CD4-positive, alpha-beta T cell treated with Interleukin-4 for 1 hour (primary cell): ENCODE measurements around the gene ZNF165.
"Not testable (repeated sequence)": the region's sequence is repeated elsewhere in the genome, so short reads cannot be mapped to it uniquely, and the experiment has no call there.

Experiments
- DNase-seq, 2 donors: peaks; one replicate each; pipeline ENCODE4 v3.0.0-alpha.2; 2020 to 2022

ZNF165 gene

GRCh38 chr6:28080381-28080630 is at the start of gene ZNF165:
Gene ZNF165 (plus strand): TSS chr6:28080568. CDS start chr6:28085481, 4,913 bp downstream.
- DNase-seq = not testable (repeated sequence)

GRCh38 chr6:28053584-28053983 is 26.8 kb upstream of the ZNF165 start:
- DNase-seq = no peak

DNA sequence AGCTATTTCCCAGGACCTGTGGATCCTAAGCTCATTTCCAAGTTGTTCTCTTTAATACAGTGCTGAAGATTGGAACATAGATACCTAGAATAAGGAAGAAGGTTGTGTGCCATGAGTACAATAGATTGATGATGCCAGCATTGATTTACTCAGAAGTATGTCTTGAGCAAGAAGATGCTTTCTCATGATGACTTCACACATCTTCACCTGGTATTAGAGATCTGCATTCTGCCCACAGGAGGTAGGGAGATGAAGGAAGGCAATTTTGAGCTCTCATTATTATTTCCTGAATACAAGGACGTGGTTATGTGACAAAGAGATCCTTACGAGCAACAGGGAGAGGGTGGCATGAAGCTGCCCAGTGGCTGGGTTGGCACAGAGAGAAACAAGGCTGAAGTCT is 20.0 kb upstream of the ZNF165 start:
- no peak for DNase-seq

- no peak for DNase-seq
Observed at GRCh38 chr6:28064272-28064671, 16.1 kb upstream of the ZNF165 start.

DNA sequence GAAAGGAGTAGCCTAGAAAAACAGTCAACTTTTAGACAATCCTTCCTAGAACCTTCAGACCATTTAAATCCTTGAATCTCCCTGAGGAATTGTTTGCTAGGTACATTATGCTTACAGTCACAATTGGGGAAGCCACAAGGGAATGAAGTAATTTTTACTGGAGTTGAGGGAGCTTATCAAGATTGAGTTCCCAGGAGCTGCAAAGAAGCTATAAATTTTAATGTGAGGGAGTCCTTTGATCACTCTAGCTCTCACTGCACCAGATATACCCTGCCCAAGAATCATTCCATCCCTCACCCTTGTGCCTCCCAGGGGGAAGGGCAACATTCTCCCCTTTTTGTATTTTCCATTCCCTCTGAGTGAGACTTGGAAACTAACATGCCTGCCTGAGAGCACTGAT is 12.3 kb upstream of the ZNF165 start:
- DNase-seq = no peak

GRCh38 chr6:28070968-28071367 is 9.4 kb upstream of the ZNF165 start:
- not testable (repeated sequence) for DNase-seq

DNA sequence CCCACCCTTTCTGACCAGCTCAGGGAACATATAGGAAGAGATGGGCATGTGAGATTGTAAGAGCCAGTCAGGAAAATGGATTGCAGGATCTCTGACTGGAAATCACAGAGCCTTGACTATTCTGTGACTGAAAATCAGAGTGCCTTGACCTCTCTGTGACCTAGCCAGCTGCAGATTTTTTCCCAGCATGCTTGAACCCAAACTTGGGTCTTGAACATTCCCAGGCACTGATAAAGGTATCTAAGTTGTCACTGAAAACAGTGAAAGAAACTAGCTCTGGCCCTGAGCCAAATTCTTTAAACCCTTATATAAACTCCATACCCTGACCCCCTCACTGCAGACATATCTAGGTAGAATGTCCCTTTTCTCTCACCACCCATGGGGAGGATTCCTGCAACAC is 2.3 kb upstream of the ZNF165 start:
- DNase-seq = no peak

- DNase-seq = no peak
Observed at GRCh38 chr6:28078836-28079235, 1.5 kb upstream of the ZNF165 start.

DNA sequence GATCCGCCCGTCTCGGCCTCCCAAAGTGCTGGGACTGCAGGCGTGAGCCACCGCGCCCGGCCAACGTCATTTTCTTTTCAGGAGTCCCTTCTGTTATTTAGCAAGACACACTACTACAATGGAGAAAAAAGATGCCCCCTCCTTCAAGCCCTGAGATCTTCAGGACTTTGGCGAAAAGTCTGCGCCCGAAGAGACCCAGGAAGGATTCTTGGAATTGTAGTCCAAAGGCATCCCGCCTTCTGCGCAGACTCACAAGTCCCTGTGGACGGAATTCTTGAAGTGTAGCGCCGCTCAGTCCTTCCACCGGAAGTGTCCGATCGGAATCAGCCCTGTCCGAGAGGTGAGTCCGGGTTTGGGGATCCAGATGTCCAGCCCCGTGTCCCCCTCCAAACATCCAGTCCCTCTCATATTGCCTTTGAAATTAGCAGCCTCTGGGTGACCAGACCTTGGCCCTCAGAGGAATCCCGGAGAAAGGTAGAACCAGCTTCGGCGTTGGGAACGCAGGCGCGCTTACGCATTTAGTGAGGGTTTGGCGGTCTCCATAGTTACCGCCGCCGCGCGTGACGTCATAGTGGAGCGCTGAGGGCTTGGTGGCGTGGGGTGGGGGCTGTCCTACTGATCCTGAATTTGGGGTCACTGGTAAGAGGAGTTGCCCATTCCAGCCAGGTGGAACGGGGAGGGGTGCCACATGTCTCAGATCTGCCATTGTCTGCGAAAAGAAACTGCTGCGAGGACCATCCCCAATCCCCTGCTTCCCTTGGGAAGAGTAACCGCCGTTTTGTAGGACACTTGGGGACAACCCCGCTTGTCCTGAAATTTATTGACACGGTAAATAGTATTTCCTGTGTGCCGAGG is 490 bp downstream of the ZNF165 start:
- peak; percentile 92 to 95 for DNase-seq

DNA sequence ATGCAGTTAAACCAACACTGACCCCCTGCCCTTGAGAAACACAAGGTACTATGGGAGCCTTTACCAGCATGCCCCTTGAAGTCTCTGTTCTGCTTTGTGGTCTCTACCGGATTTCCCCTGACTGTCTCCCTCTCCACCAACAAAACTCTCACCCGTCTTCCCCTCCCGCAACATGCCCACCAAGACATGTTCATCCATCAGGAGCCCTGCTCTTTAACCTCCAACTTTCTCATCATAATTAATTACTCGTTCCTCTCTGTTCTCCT is 1.1 kb downstream of the ZNF165 start:
- DNase-seq = peak; percentile 77

GRCh38 chr6:28082939-28083338 is 2.6 kb downstream of the ZNF165 start:
- no peak for DNase-seq

- no peak for DNase-seq
Observed at GRCh38 chr6:28089054-28089453, 8.7 kb downstream of the ZNF165 start.

DNA sequence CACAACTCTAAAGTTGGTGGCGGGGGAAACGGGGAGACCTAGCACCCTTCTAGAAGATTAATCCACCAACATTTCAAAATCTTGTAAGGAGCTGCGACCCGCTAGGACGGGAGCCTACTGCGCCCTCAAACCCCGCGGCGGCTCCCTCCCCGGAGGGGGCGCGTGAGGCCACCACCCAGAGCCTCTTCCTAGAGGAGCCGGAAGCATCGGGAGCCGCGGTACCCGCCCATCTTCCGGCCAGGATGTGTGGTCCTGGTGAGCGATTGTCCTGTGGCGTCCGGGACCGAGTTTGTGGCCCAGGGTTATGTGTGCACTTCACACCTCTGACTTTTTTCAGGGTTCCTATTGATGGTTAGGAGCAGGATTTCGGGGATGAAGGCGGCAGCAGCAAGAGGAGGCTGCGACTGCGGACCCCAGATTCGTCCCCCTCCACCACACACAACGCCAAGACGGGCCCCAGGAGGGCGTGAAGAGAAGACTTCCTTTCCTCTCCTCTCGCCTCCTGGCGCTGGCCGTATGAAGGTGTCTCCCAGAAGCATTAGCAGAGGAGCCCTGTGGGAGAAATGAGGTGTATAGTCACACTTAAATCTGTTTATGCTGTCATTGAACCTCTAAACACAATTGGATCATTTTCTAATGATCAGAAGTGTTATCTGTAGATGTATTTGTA is 10.7 kb downstream of the ZNF165 start:
- DNase-seq = no peak

DNA sequence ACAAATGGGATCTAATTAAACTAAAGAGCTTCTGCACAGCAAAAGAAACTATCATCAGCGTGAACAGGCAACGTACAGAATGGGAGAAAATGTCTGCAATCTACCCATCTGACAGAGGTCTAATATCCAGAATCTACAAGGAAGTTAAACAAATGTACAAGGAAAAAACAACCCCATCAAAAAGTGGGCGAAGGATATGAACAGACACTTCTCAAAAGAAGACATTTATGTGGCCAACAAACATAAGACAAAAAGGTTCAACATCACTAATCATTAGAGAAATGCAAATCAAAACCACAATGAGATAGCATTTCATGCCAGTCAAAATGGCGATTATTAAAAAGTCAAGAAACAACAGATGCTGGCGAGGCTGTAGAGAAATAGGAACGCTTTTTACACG is 21.9 kb downstream of the ZNF165 start:
- DNase-seq = not testable (repeated sequence)

- DNase-seq = not testable (repeated sequence)
Observed at GRCh38 chr6:28102699-28103098, 22.3 kb downstream of the ZNF165 start.

DNA sequence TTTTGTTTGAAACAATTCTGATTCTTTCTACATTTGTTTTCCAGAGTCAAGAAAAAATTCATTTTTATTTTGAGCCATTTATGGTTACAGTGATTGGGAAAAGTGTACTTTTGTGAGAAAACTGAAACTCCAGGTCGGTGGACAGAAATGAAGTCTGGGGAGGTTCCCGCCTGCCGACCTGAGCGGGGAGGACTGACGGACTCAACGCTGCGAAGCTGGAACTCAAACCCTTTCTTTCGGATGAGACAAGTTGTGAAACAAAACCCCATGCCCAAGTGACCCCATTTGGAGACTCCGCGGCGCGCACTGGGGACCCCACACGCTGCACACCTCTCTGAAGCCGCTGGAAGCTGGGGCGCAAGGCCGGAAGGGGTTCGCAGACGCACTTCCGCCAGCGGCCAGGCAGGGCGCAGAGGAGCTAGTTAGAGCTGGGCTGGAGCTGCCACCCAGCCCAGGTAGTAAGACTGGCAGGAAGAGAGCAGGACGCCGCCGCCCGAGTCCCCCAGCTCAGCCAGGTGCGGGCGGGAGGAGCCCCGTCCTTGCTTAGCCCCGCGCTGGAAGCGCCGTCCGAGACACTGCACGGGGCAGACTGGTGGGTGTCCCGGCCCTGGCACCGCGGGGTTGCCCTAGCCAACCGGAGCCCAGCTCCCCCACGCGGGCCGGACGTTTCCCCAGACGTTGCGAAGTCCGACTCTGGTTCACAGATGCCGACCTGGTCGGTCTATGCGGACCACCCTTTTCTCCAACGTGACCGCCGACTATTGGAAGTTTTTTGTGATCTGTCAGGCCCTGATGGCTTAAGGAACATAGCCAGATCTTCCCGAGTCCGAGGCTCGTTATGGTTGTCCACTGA is 24.2 kb downstream of the ZNF165 start:
- DNase-seq = peak; percentile 88 to 89

DNA sequence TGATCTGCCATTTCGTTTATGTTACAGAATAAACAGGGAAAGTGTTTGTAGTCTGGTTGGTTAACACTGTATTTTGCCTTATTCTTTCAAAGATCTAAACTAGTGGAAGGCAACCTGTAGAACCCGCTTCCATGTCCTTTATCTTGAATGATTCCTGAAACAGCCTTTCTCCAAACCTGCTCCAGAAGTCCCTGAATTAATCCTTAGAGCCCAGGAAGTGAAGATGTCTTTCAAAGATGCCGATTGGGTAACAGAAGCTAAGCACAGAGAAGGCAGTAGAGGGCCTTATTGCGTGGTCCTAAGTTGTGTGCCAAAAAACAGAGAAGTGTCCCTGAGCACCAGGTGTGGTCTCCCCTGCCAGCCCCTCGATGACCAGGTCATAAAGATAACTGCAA is 24.9 kb downstream of the ZNF165 start:
- no peak for DNase-seq

- DNase-seq = no peak
Observed at GRCh38 chr6:28107506-28107905, 27.1 kb downstream of the ZNF165 start.

- DNase-seq = no peak
Observed at GRCh38 chr6:28111964-28112363, 31.6 kb downstream of the ZNF165 start.

DNA sequence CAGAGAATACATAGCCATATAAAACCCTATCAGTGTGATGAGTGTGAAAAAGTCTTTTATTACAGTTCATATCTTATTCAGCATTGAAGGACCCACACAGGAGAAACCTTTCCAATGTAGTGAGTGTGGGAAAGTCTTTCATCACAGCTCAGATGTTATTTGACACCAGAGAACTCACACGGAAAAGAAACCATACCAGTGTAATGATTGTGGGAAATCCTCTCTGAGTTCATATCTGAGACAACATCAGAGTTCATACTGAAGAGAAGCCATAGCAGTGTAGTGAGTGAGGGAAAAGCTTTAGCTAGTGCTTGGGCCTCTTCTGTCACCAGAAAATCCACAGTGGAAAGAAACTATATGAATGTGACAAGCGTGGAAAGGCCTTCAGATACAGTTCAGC is 35.4 kb downstream of the ZNF165 start:
- DNase-seq = no peak

GRCh38 chr6:28117386-28118050 is 37.1 kb downstream of the ZNF165 start:
- DNase-seq = no peak

DNA sequence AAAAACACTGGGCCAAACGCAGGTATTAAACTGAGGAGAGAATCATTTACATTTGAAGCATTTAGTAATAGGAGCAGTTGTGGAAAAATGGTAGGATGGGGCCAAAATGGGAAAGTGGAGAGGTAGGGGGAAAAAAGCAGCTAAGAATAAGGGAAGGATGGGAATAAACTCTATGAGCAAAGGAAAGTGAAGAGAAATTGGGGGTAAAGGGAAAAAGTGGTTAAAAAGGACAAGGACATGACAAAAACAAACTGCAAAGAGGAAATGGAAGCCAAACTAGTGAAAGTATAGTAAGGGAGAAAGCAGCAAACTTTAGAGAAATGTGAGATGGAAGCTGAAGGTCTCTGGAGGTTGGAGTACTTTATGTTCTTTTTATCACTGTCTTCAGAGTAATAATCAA is 37.8 kb downstream of the ZNF165 start:
- DNase-seq = no peak

DNA sequence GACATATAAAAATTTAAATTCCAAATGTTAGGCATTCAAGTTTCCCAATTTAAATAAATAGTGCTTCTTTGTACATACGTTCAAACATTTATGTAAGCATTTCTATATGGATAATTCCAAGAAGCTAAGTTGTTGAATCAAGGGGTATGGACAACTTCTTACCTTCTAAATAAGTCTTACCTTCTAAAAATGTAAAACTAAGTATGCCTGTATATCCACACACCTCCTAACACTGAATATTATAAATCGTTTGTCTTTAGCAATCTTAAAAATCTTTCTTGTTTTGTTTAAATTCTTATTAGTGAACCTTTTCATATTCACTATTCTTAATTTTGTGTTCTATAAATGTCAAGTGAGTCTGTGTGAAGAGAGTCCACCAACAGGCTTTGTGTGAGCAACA is 41.5 kb downstream of the ZNF165 start:
- no peak for DNase-seq
